BLaER1 treated with 17β-estradiol and CSF1 and Interleukin-3, amounts not matched to agents 10 nM and 100 nM (cell line): ENCODE results near the gene CCZ1B.
A peak's percentile ranks its signal among the peaks of the same experiment; 100 is the strongest.
"Not testable (repeated sequence)": the region's sequence is repeated elsewhere in the genome, so short reads cannot be mapped to it uniquely, and the experiment has no call there.

Source experiments
- H3K27ac ChIP-seq, 11 experiments: shearing (Covaris generic); formaldehyde crosslinking; 2 replicates each; pipeline ENCODE4 v1.8.1; 2022
- H3K27me3 ChIP-seq, 11 experiments: shearing (Covaris generic); formaldehyde crosslinking; 2 replicates each; pipeline ENCODE4 v1.8.1; 2022
- H3K36me3 ChIP-seq, 11 experiments: shearing (Covaris generic); formaldehyde crosslinking; 2 replicates each; pipeline ENCODE4 v1.8.1; 2022
- H3K4me1 ChIP-seq, 10 experiments: shearing (Covaris generic); formaldehyde crosslinking; 2 replicates each; pipeline ENCODE4 v1.8.1; 2022
- H3K4me2 ChIP-seq, 11 experiments: shearing (Covaris generic); formaldehyde crosslinking; 2 replicates each; pipeline ENCODE4 v1.8.1; 2022
- H3K4me3 ChIP-seq, 10 experiments: shearing (Covaris generic); formaldehyde crosslinking; 2 replicates each; pipeline ENCODE4 v1.8.1; 2022
- H3K9ac ChIP-seq, 11 experiments: shearing (Covaris generic); formaldehyde crosslinking; 2 replicates each; pipeline ENCODE4 v1.8.1; 2022
- H3K9me3 ChIP-seq, 11 experiments: shearing (Covaris generic); formaldehyde crosslinking; replicated peaks in 1 of 11; 2 replicates each; pipeline ENCODE4 v1.8.1; 2022
- H4K20me1 ChIP-seq, 11 experiments: shearing (Covaris generic); formaldehyde crosslinking; 2 replicates each; pipeline ENCODE4 v1.8.1; 2022
- Cebpa-rat ChIP-seq, 11 experiments: shearing (Covaris generic); IDR thresholded peaks; 2 replicates each; pipeline ENCODE4 v1.8.1; 2022

CCZ1B gene

DNA sequence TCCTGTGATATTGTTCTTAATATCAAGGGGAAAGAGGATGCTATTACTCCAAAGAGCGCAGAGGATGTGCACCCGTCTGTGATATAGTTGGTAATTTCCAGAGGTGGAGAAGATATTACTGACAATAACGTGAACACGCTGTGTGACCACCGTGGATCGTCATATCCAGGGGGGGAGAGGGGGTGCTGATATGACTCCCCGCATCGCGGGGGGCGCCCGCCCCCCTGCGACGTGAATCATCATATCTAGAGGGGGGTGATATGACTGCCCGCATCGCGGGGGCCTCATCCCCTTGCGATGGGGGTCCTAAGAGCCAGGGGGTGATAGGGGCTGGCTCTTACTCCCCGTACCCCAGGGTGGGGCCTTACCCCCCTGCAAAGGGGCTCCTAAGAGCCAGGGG, 21.7 kb upstream of the CCZ1B start:
- H3K27ac ChIP-seq, H3K9me3 ChIP-seq, H4K20me1 ChIP-seq, H3K36me3 ChIP-seq, H3K4me3 ChIP-seq, H3K9ac ChIP-seq, H3K4me2 ChIP-seq, H3K27me3 ChIP-seq: not testable (repeated sequence)
- H3K4me1 ChIP-seq: peaks cover 0 to 16% (median 8%) of the 10 kb centered on the region in 10 experiments; a peak in 14 of 20 replicates

DNA sequence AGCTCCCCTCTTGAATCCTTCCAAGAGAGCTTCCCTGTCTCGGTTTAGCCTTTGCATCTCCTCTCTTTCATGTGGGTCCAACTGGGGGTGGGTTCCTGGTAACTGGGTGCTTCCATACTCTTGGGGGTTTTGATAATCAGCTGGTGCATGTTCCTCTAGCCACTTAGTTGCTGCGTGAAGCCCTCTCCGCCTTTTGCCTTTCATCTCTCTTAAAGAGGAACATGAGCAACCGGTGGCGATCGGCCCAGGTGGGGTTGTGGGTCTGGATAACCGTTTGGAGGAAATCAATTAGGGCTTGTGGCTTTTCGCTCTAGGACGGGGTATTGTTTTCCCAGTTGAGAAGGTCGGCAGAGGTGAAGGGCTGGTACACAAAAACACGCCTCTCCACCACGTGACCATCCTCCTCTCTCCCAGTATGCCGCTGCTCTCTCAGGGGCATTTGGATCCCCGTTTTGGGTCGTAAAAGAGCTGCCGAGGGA, 19.9 kb upstream of the CCZ1B start:
- H3K4me1 ChIP-seq: peaks cover 0 to 16% (median 8%) of the 10 kb centered on the region in 10 experiments; a peak in 14 of 20 replicates
- not testable (repeated sequence) for H3K27me3 ChIP-seq, H3K9ac ChIP-seq, H3K36me3 ChIP-seq, H3K4me3 ChIP-seq, H3K27ac ChIP-seq, H4K20me1 ChIP-seq, H3K9me3 ChIP-seq
- peak overlapping the region; percentile 48 to 79 (median 68); a peak in 21 of 22 replicates for H3K4me2 ChIP-seq

- H3K4me3 ChIP-seq: not testable (repeated sequence)
Measured at GRCh38 chr7:6843654-6844053, 17.6 kb upstream of the CCZ1B start.

DNA sequence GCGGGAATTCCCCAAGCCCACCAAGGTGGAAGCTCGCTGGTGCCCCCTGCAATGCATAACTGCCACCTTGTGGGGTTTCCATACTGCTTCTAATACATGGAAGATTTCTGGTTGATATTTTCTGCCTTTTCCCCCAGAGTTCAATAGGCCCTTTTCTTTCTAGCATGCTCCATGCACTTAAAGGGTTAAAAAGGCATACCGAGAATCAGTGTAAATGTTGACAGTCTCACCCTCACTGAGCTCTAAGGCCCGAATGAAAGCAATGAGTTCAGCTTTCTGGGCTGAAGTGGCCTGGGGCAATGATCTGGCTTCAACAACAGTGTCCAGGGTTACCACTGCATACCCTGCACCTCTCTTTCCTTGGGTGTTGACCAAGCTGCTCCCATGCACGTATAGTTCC, 17.0 kb upstream of the CCZ1B start:
- H3K36me3 ChIP-seq, H3K4me2 ChIP-seq: not testable (repeated sequence)

More at GRCh38 chr7:6843654-6844053, 17.6 kb upstream of the CCZ1B start:
- not testable (repeated sequence) for H3K27me3 ChIP-seq, H3K27ac ChIP-seq, H3K9ac ChIP-seq, H3K36me3 ChIP-seq, H4K20me1 ChIP-seq, H3K4me2 ChIP-seq
- peaks cover 0 to 16% (median 8%) of the 10 kb centered on the region in 10 experiments; a peak in 14 of 20 replicates for H3K4me1 ChIP-seq
- H3K9me3 ChIP-seq: peaks cover 0 to 14% (median 7%) of the 10 kb centered on the region in 11 experiments; a peak in 7 of 22 replicates

DNA sequence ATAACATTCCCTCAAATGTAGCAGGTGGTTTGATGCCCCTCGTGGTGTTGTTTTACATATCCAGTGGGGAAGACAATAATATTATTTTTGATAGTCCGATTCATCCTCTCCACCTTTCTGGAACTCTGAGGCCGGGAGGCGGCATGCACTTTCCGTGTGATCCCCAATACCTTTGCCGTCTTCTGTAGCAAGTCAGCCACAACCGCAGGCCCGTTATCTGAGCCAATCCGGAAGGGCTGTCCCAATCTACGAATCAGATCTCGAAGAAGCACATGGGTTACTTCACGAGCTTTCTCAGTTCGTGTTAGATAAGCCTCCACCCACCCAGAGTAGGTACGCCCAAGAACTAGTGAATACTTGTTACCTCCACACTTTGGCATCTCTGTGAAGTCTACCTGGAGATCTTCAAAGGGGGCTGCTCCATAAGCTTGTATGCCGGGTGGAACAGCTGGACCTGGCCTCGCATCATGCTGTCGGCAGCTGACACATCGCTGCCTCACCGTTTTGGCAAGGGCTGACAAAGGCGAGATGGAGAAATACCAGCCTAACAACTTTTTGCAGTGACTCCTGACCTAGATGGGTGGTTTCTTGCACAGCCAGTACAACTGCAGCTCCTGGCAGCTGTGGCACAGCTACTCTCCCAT, 16.3 kb upstream of the CCZ1B start:
- Histone ChIP-seq H3K9me3 (peaks cover 4 to 21% (median 12%) of the 10 kb centered on the region in 11 experiments; a peak in 10 of 22 replicates), H3K4me1 (peaks cover 0 to 16% (median 8%) of the 10 kb centered on the region in 10 experiments; a peak in 14 of 20 replicates)
- not testable (repeated sequence) for H3K9ac ChIP-seq, H3K27ac ChIP-seq, H3K4me2 ChIP-seq, H4K20me1 ChIP-seq, H3K27me3 ChIP-seq, H3K4me3 ChIP-seq, H3K36me3 ChIP-seq

More for the DNA sequence above, 17.0 kb upstream of the CCZ1B start:
- H3K9me3 ChIP-seq: peaks cover 4 to 20% (median 8%) of the 10 kb centered on the region in 11 experiments; a peak in 10 of 22 replicates
- H3K27me3 ChIP-seq, H3K27ac ChIP-seq, H4K20me1 ChIP-seq, H3K9ac ChIP-seq, H3K4me3 ChIP-seq: not testable (repeated sequence)
- peaks cover 0 to 16% (median 8%) of the 10 kb centered on the region in 10 experiments; a peak in 14 of 20 replicates for H3K4me1 ChIP-seq

- Histone ChIP-seq H3K9me3 (peaks cover 4 to 24% (median 14%) of the 10 kb centered on the region in 11 experiments; a peak in 10 of 22 replicates), H3K4me1 (peaks cover 0 to 12% (median 0%) of the 10 kb centered on the region in 10 experiments; a peak in 4 of 20 replicates)
- H4K20me1 ChIP-seq, H3K4me3 ChIP-seq, H3K27ac ChIP-seq, H3K4me2 ChIP-seq, H3K27me3 ChIP-seq, H3K9ac ChIP-seq, H3K36me3 ChIP-seq: not testable (repeated sequence)
Measured at GRCh38 chr7:6837081-6837480, 11.0 kb upstream of the CCZ1B start.

- peaks cover 4 to 24% (median 14%) of the 10 kb centered on the region in 11 experiments; a peak in 10 of 22 replicates for H3K9me3 ChIP-seq
- H3K9ac ChIP-seq, H3K27me3 ChIP-seq, H4K20me1 ChIP-seq, H3K27ac ChIP-seq, H3K36me3 ChIP-seq, H3K4me3 ChIP-seq: not testable (repeated sequence)
- H3K4me1 ChIP-seq: peaks cover 0 to 12% (median 0%) of the 10 kb centered on the region in 10 experiments; a peak in 4 of 20 replicates
- H3K4me2 ChIP-seq: peak overlapping the region in 5 of 11 experiments; percentile 4 to 38 (median 29); a peak in 5 of 22 replicates
Measured at GRCh38 chr7:6835521-6835920, 9.4 kb upstream of the CCZ1B start.

- no peak for TF ChIP-seq Cebpa-rat (IDR thresholded peaks at IDR 0.05)
- H3K4me2 ChIP-seq: no peak overlapping the region
- no peaks in the 10 kb centered on the region for H3K27me3 ChIP-seq
- no peaks in the 10 kb centered on the region for H3K36me3 ChIP-seq
- H3K4me3 ChIP-seq: no peak overlapping the region
- no peaks in the 10 kb centered on the region for H4K20me1 ChIP-seq
- peaks cover 0 to 16% (median 6%) of the 10 kb centered on the region in 11 experiments; a peak in 9 of 22 replicates for H3K9me3 ChIP-seq
- no peak overlapping the region for H3K27ac ChIP-seq
- peaks cover 0 to 24% (median 8%) of the 10 kb centered on the region in 10 experiments; a peak in 12 of 20 replicates for H3K4me1 ChIP-seq
- no peak overlapping the region for H3K9ac ChIP-seq
Measured at GRCh38 chr7:6833636-6834035, 7.6 kb upstream of the CCZ1B start.

GRCh38 chr7:6831018-6831725, 5.1 kb upstream of the CCZ1B start:
- Histone ChIP-seq H3K27me3 (no peaks in the 10 kb centered on the region), H3K9ac (no peak overlapping the region), H3K9me3 (no peaks in the 10 kb centered on the region), H3K4me2 (no peak overlapping the region), H3K4me1 (peaks cover 0 to 23% (median 8%) of the 10 kb centered on the region in 10 experiments; a peak in 12 of 20 replicates), H3K27ac (no peak overlapping the region), H4K20me1 (no peaks in the 10 kb centered on the region), H3K36me3 (no peaks in the 10 kb centered on the region), H3K4me3 (no peak overlapping the region)
- TF ChIP-seq Cebpa-rat (IDR thresholded peaks at IDR 0.05): no peak

DNA sequence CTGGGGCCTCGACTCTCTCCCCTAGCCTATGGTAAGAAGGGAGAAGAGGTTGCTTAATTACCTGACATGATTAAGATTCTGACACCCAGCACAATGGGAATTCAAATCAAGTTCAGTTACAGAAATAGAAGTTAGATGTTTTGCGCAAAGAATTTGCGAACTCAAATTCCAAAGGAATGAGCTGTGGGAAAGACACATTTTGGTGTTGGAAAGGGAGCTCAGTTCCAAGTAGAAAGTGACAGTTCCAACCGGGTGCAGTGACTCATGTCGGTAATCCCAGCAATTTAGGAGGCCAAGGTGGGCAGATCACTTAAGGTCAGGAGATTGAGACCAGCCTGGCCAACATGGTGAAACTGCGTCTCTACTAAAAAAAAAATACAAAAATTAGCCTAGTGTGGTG, 4.0 kb upstream of the CCZ1B start:
- H3K27me3 ChIP-seq, H3K27ac ChIP-seq, H3K4me3 ChIP-seq, H3K9me3 ChIP-seq, H4K20me1 ChIP-seq, H3K9ac ChIP-seq, H3K36me3 ChIP-seq: not testable (repeated sequence)
- peaks cover 1 to 15% (median 9%) of the 10 kb centered on the region in 10 experiments; a peak in 19 of 20 replicates for H3K4me1 ChIP-seq
- H3K4me2 ChIP-seq: peak overlapping the region in 7 of 11 experiments; percentile 31 to 48 (median 44); a peak in 13 of 22 replicates

- Histone ChIP-seq H3K4me2 (peak overlapping the region in 7 of 11 experiments; percentile 31 to 48 (median 44); a peak in 13 of 22 replicates), H3K4me1 (peaks cover 5 to 20% (median 13%) of the 10 kb centered on the region in 10 experiments; a peak in 19 of 20 replicates)
- H3K4me3 ChIP-seq, H3K9ac ChIP-seq, H3K27ac ChIP-seq, H3K9me3 ChIP-seq, H3K27me3 ChIP-seq, H4K20me1 ChIP-seq, H3K36me3 ChIP-seq: not testable (repeated sequence)
Measured at GRCh38 chr7:6829616-6830015, 3.5 kb upstream of the CCZ1B start.

DNA sequence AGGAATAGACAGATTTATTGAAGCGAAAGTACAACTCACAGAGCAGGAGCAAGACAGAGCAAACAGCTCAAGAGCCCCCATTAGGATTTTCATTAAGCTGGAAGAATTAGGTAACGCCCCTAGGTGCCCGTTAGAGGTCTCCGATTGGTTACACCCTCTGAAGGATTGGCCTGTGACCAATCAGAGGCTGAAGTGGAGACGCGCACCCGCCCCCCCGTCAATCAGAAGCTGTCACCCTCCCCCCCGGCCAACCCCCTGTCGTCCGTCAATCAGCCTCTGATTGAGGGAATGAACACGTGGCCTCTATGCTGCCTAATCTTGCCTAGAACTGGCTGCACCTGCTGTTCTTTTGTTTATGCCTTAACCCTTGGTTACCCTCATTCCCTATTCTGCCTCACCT, 1.1 kb upstream of the CCZ1B start:
- H3K4me2 ChIP-seq: not testable (repeated sequence)

More for the DNA sequence above, 1.1 kb upstream of the CCZ1B start:
- not testable (repeated sequence) for H3K27ac ChIP-seq, H3K27me3 ChIP-seq, H3K9ac ChIP-seq, H3K9me3 ChIP-seq, H4K20me1 ChIP-seq, H3K4me3 ChIP-seq
- Histone ChIP-seq H3K4me1 (peaks cover 5 to 20% (median 13%) of the 10 kb centered on the region in 10 experiments; a peak in 19 of 20 replicates), H3K36me3 (peaks cover 4 to 16% (median 7%) of the 10 kb centered on the region in 11 experiments; a peak in 14 of 22 replicates)
